Endothelial cell of umbilical vein (primary cell): Measurements from ENCODE around the gene FAM193A. TPM values are rescaled to one million over a fixed set of nuclear protein-coding genes. Genes with fewer than 3 reads are reported as not detected.
A peak's percentile ranks its signal among the peaks of the same experiment; 100 is the strongest.

Experiments
- BruUV-seq: library from RNA; stranded (reverse); fragments of 400-500 nt; replicated peaks from 2 replicates; lab custom pipeline; 2021; lab: Mats Ljungman, UMichigan
- CTCF ChIA-PET: fragments of 300-600, 350-600 bp; sonication (Branson Sonifier 250); formaldehyde crosslinking; loops from one replicate; lab custom pipeline; 2021; ENCODE audit warnings: antibody characterized with exemption, inconsistent platforms; lab: Charles Lee
- POLR2A ChIA-PET: fragments of 300-600, 350-600 bp; sonication (Branson Sonifier 250); formaldehyde crosslinking; loops from one replicate; lab custom pipeline; 2021; ENCODE audit warnings: antibody characterized with exemption, inconsistent platforms; lab: Charles Lee
- DNase-seq: peaks from one replicate; pipeline ENCODE4 v3.0.0-alpha.2; 2011; ENCODE audit warnings: low read depth, low spot score
- FAIRE-seq: peaks from 2 replicates; lab custom pipeline; 2011; peaks lifted over from hg19 to GRCh38; lab: Jason Lieb, UNC
- H2AFZ ChIP-seq: 2 replicates; pipeline ENCODE4 v1.6.0; 2012; ENCODE audit warnings: low read depth, low read length, control low read depth, inconsistent platforms
- H3K27ac ChIP-seq: 2 replicates; pipeline ENCODE4 v1.5.1; 2011; ENCODE audit warnings: low read depth, mild to moderate bottlenecking, control low read depth, low read length, moderate library complexity; ENCODE audit not compliant: insufficient read depth
- H3K27me3 ChIP-seq, 2 experiments: 2 replicates each; pipeline versions ENCODE4 v1.6.0 to v1.6.1; 2011; ENCODE audit warnings: low read length in 2 of 2, mixed read lengths in 1 of 2; ENCODE audit not compliant: control insufficient read depth in 2 of 2, insufficient read depth in 2 of 2
- H3K36me3 ChIP-seq, 2 experiments: 2 replicates in 1 of 2; 3 replicates in 1 of 2; pipeline ENCODE4 v1.5.1; 2011; ENCODE audit warnings: low read length in 2 of 2, mild to moderate bottlenecking in 1 of 2, moderate library complexity in 1 of 2; ENCODE audit not compliant: control insufficient read depth in 2 of 2, insufficient read depth in 2 of 2; ENCODE audit errors: extremely low read depth in 1 of 2
- H3K4me1 ChIP-seq: 3 replicates; pipeline ENCODE4 v1.5.1; 2011; ENCODE audit warnings: mild to moderate bottlenecking, low read length; ENCODE audit not compliant: control insufficient read depth, insufficient read depth; ENCODE audit errors: extremely low read depth
- H3K4me2 ChIP-seq: 2 replicates; pipeline ENCODE4 v1.6.1; 2011; ENCODE audit warnings: low read length, control low read depth, mixed read lengths; ENCODE audit not compliant: insufficient read depth
- H3K4me3 ChIP-seq, 3 experiments: fragments of 200-600 bp in 1 of 3; sonication (generic), shearing (Covaris generic) in 1 of 3; replicated peaks in 1 of 3; 2 replicates each; pipeline ENCODE4 v1.5.1; 2011 to 2016; ENCODE audit warnings: control low read depth in 3 of 3, low read length in 3 of 3, mild to moderate bottlenecking in 2 of 3, inconsistent platforms in 1 of 3, low read depth in 1 of 3, moderate library complexity in 1 of 3; ENCODE audit not compliant: insufficient read depth in 1 of 3
- H3K79me2 ChIP-seq: 2 replicates; pipeline ENCODE4 v1.6.0; 2012; ENCODE audit warnings: low read length, inconsistent platforms; ENCODE audit not compliant: control insufficient read depth, insufficient read depth
- H3K9ac ChIP-seq: replicated peaks from 2 replicates; pipeline ENCODE3; 2011; ENCODE audit warnings: low read length, control low read depth; ENCODE audit not compliant: insufficient read depth; ENCODE audit errors: extremely low read depth
- H3K9me1 ChIP-seq: replicated peaks from 3 replicates; pipeline ENCODE4 v1.6.0; 2011; ENCODE audit warnings: mild to moderate bottlenecking, low read length; ENCODE audit not compliant: control insufficient read depth, insufficient read depth; ENCODE audit errors: extremely low read depth
- H3K9me3 ChIP-seq: replicated peaks from 2 replicates; pipeline ENCODE4 v1.5.1; 2012; ENCODE audit warnings: low read length, inconsistent platforms; ENCODE audit not compliant: control insufficient read depth, insufficient read depth
- H4K20me1 ChIP-seq: replicated peaks from 2 replicates; pipeline ENCODE3; 2011; ENCODE audit warnings: mild to moderate bottlenecking, low read length; ENCODE audit not compliant: control insufficient read depth, insufficient read depth; ENCODE audit errors: extremely low read depth
- CTCF ChIP-seq, 2 donors: IDR thresholded peaks; 1 replicate in 1 of 2; 2 replicates in 1 of 2; pipeline ENCODE4 v1.5.1; 2011; ENCODE audit warnings: low read length in 2 of 2, mild to moderate bottlenecking in 2 of 2, moderate library complexity in 2 of 2, control low read depth in 1 of 2, inconsistent platforms in 1 of 2, low read depth in 1 of 2; ENCODE audit not compliant: insufficient read depth in 1 of 2; ENCODE audit errors: extremely low read depth in 1 of 2
- EZH2 ChIP-seq: IDR thresholded peaks from 2 replicates; pipeline ENCODE4 v1.6.1; 2012; ENCODE audit warnings: borderline replicate concordance, low read depth, mild to moderate bottlenecking, moderate library complexity, low read length, inconsistent platforms; ENCODE audit not compliant: severe bottlenecking
- FOS ChIP-seq: IDR thresholded peaks from 2 replicates; pipeline ENCODE4 v1.6.1; 2011; ENCODE audit warnings: mild to moderate bottlenecking, low read length, moderate library complexity, borderline replicate concordance; ENCODE audit not compliant: insufficient read depth
- GATA2 ChIP-seq: IDR thresholded peaks from 2 replicates; pipeline ENCODE4 v1.7.0; 2011; ENCODE audit warnings: low read depth, mild to moderate bottlenecking, moderate library complexity, mixed read lengths, low read length; ENCODE audit not compliant: insufficient read length, insufficient read depth
- JUN ChIP-seq: IDR thresholded peaks from 2 replicates; pipeline ENCODE4 v1.6.1; 2011; ENCODE audit warnings: borderline replicate concordance, low read depth; ENCODE audit not compliant: insufficient read length, insufficient read depth
- MAX ChIP-seq: IDR thresholded peaks from 2 replicates; pipeline ENCODE4 v1.6.1; 2011; ENCODE audit not compliant: insufficient read depth, insufficient read length
- MYC ChIP-seq: IDR thresholded peaks from one replicate; pipeline ENCODE4 v1.6.1; 2011; ENCODE audit warnings: mild to moderate bottlenecking, low read depth, low read length
- POLR2A ChIP-seq: IDR thresholded peaks from 2 replicates; pipeline ENCODE4 v1.6.1; 2012; ENCODE audit warnings: low read depth, mild to moderate bottlenecking, control low read depth, low read length
- POLR2AphosphoS5 ChIP-seq: IDR thresholded peaks from 2 replicates; pipeline ENCODE4 v1.6.1; 2012; ENCODE audit warnings: low read depth, mild to moderate bottlenecking, control low read depth, low read length, moderate library complexity; ENCODE audit not compliant: insufficient read depth
- dilution Hi-C: fragments of 300-500 bp; cut with MboI; formaldehyde crosslinking; loops from one replicate; pipeline ENCODE4 v1.15.0; 2019; ENCODE audit warnings: low sequenced_read_pairs; ENCODE audit not compliant: extremely low pct_ligation_motif_present
- intact Hi-C: fragments of 100-400 bp; cut with micrococcal nuclease; formaldehyde crosslinking; loops from one replicate; pipeline ENCODE4 v1.10.0; 2022
- polyA plus RNA-seq, 4 experiments: library from polyadenylated mRNA; depleted of rRNA in 3 of 4; stranded (reverse) in 3 of 4; unstranded in 1 of 4; fragments of >200 nt; gene quantifications; 2 replicates each; pipeline versions ENCODE4 v1.2.1 to v1.2.3, GENCODE V29; 2011 to 2012; ENCODE audit warnings: missing spikeins in 1 of 4
- total RNA-seq: library from RNA; stranded (reverse); gene quantifications from 2 replicates; pipeline ENCODE4 v1.2.3, GENCODE V29; 2021

Gene FAM193A
- total and polyA plus RNA-seq, 2 donors (not counting 3 experiments of a cell fraction or from before 2014, with no cell fraction given) = 12.3 to 32.1 TPM

- DNase-seq (no peak), FAIRE-seq (peak; percentile 33)
- H3K4me2 ChIP-seq = no peak overlapping the region
- no peak overlapping the region for H3K27ac ChIP-seq
- TF ChIP-seq GATA2 = no peak
- no peak for TF ChIP-seq CTCF (IDR thresholded peaks at IDR 0.05; ENCODE audit: extremely low read depth in 1 of 2, insufficient read depth in 1 of 2, low read depth in 1 of 2, low read length in 2 of 2)
- TF ChIP-seq POLR2A = no peak
- no peak for TF ChIP-seq EZH2
- TF ChIP-seq JUN = no peak
- no peak for TF ChIP-seq POLR2AphosphoS5
- no peak for TF ChIP-seq FOS
- TF ChIP-seq MAX = no peak
- no peak for TF ChIP-seq MYC
- peaks cover 5 to 55% of the 10 kb centered on the region in 2 experiments for H3K36me3 ChIP-seq
- intact Hi-C loops (no loop called here), dilution Hi-C loops (no loop called here)
- no peaks in the 10 kb centered on the region for H3K4me1 ChIP-seq
- ChIA-PET CTCF (no interaction called here), POLR2A (no interaction called here)
- no TSS peak for BruUV-seq
- H3K27me3 ChIP-seq = no peaks in the 10 kb centered on the region
- no peaks in the 10 kb centered on the region for H3K79me2 ChIP-seq
- no peak overlapping the region for H3K9ac ChIP-seq
- H3K9me3 ChIP-seq = no peaks in the 10 kb centered on the region
- H2AFZ ChIP-seq = no peak overlapping the region
- no peaks in the 10 kb centered on the region for H4K20me1 ChIP-seq
- no peaks in the 10 kb centered on the region for H3K9me1 ChIP-seq
- H3K4me3 ChIP-seq = no peak overlapping the region
Measured at GRCh38 chr4:2698951-2699505, 162.6 kb downstream of the FAM193A start.
